A549 (cell line): ENCODE data around the gene RAB3B. TPM values are rescaled to one million over a fixed set of nuclear protein-coding genes. Genes with fewer than 3 reads are reported as not detected.

Experiments used
- ATAC-seq, 2 experiments: fragments of 200-7000 bp in 1 of 2; fragments of >200 bp in 1 of 2; cut with Nextera tagmentation in 1 of 2; cut with Tn5 transposase in 1 of 2; 3 replicates each; pipeline versions ENCODE4 v1.8.0 to v1.9.1; 2018 to 2020; ENCODE audit warnings: mild to moderate bottlenecking in 1 of 2, moderate library complexity in 1 of 2
- CTCF ChIA-PET: fragments of 300-600 bp; sonication (Branson Sonifier 250); formaldehyde crosslinking; extraction: SDS; loops from one replicate; lab custom pipeline; 2021; ENCODE audit warnings: antibody characterized with exemption, inconsistent platforms; lab: Yijun Ruan, JAX
- POLR2A ChIA-PET: fragments of 350-600 bp; formaldehyde crosslinking; extraction: SDS; loops from one replicate; lab custom pipeline; 2021; ENCODE audit warnings: antibody characterized with exemption, inconsistent platforms; lab: Yijun Ruan, JAX
- DNase-seq, 2 experiments: peaks; one replicate each; pipeline versions ENCODE4 v3.0.0 to v3.0.0-alpha.2; 2011 to 2016; ENCODE audit warnings: low read depth in 1 of 2, low spot score in 1 of 2
- FAIRE-seq: peaks from 2 replicates; lab custom pipeline; 2011; peaks lifted over from hg19 to GRCh38; lab: Jason Lieb, UNC
- H3K27ac ChIP-seq, 2 experiments: fragments of >200 bp; sonication (Bioruptor Twin); formaldehyde crosslinking; 3 replicates each; pipeline ENCODE4 v1.5.1; 2016 to 2017
- H3K4me1 ChIP-seq: fragments of >200 bp; sonication (Bioruptor Twin); formaldehyde crosslinking; 3 replicates; pipeline ENCODE4 v1.6.1; 2016
- H3K4me2 ChIP-seq: fragments of >200 bp; sonication (Bioruptor Twin); formaldehyde crosslinking; 3 replicates; pipeline ENCODE4 v1.6.1; 2016
- H3K4me3 ChIP-seq: fragments of >200 bp; sonication (Bioruptor Twin); formaldehyde crosslinking; 3 replicates; pipeline ENCODE4 v1.5.1; 2016
- H3K9me3 ChIP-seq: fragments of >200 bp; sonication (Bioruptor Twin); formaldehyde crosslinking; 3 replicates; pipeline ENCODE4 v1.6.1; 2016
- BCL3 ChIP-seq: fragments of >200 bp; sonication (Bioruptor Twin); formaldehyde crosslinking; IDR thresholded peaks from 3 replicates; pipeline ENCODE4 v1.6.1; 2016
- BHLHE40 ChIP-seq: IDR thresholded peaks from 2 replicates; pipeline ENCODE4 v1.6.1; 2012; ENCODE audit warnings: low read depth, low read length, inconsistent platforms
- CBX8 ChIP-seq: fragments of 200-600 bp; sonication (generic); IDR thresholded peaks from 2 replicates; pipeline ENCODE4 v1.6.1; 2016
- CEBPB ChIP-seq, 2 experiments: fragments of >200 bp in 1 of 2; sonication (Bioruptor Twin) in 1 of 2; formaldehyde crosslinking in 1 of 2; IDR thresholded peaks; 2 replicates each; pipeline ENCODE4 v1.6.1; 2012 to 2016
- CTCF ChIP-seq: fragments of >200 bp; sonication (Bioruptor Twin); formaldehyde crosslinking; IDR thresholded peaks from 3 replicates; pipeline ENCODE4 v1.5.1; 2016
- E2F6 ChIP-seq: IDR thresholded peaks from 2 replicates; pipeline ENCODE4 v1.6.1; 2012; ENCODE audit warnings: low read depth, borderline replicate concordance
- ELK1 ChIP-seq: fragments of 150-350 bp; IDR thresholded peaks from 2 replicates; pipeline ENCODE4 v1.6.1; 2014; ENCODE audit warnings: low read depth, mild to moderate bottlenecking, low read length
- EP300 ChIP-seq, 2 experiments: fragments of >200 bp; sonication (Bioruptor Twin); formaldehyde crosslinking; IDR thresholded peaks; 2 replicates in 1 of 2; 3 replicates in 1 of 2; pipeline ENCODE4 v1.6.1; 2016 to 2017
- GATA3 ChIP-seq: IDR thresholded peaks from 2 replicates; pipeline ENCODE4 v1.6.1; 2012; ENCODE audit warnings: borderline replicate concordance
- HOXA7 ChIP-seq: fragments of 250-450 bp; sonication (Bioruptor Pico); IDR thresholded peaks from 2 replicates; pipeline ENCODE4 v1.5.0; 2020; ENCODE audit warnings: mild to moderate bottlenecking, moderate library complexity
- HOXB13 ChIP-seq: fragments of 250-450 bp; sonication (Bioruptor Pico); IDR thresholded peaks from 2 replicates; pipeline ENCODE4 v1.5.0; 2020; ENCODE audit warnings: low read depth, mild to moderate bottlenecking, moderate library complexity
- JUN ChIP-seq, 2 experiments: fragments of >200 bp; sonication (Bioruptor Twin); formaldehyde crosslinking; IDR thresholded peaks; 2 replicates in 1 of 2; 3 replicates in 1 of 2; pipeline ENCODE4 v1.6.1; 2016 to 2017
- JUNB ChIP-seq: fragments of >200 bp; sonication (Bioruptor Twin); formaldehyde crosslinking; IDR thresholded peaks from 2 replicates; pipeline ENCODE4 v1.6.1; 2016
- KDM1A ChIP-seq: fragments of 200-600 bp; sonication (generic); IDR thresholded peaks from 2 replicates; pipeline ENCODE4 v1.6.1; 2016; ENCODE audit warnings: low read depth, mild to moderate bottlenecking
- MAFK ChIP-seq: fragments of 450-650 bp; IDR thresholded peaks from 2 replicates; pipeline ENCODE4 v1.6.1; 2014; ENCODE audit not compliant: partially characterized antibody
- MAZ ChIP-seq: fragments of 150-350 bp; IDR thresholded peaks from 2 replicates; pipeline ENCODE4 v1.6.1; 2014; ENCODE audit warnings: antibody characterized with exemption, low read depth, low read length, borderline replicate concordance
- NFE2L2 ChIP-seq: fragments of 150-350 bp; conservative IDR thresholded peaks from 2 replicates; pipeline ENCODE4 v1.6.1; 2014; ENCODE audit warnings: low read length
- NR3C1 ChIP-seq: fragments of >200 bp; sonication (Bioruptor Twin); formaldehyde crosslinking; IDR thresholded peaks from 3 replicates; pipeline ENCODE4 v1.6.1; 2017
- PHF8 ChIP-seq: fragments of 200-600 bp; sonication (generic); IDR thresholded peaks from 2 replicates; pipeline ENCODE4 v1.6.1; 2016; ENCODE audit warnings: low read depth, mild to moderate bottlenecking, antibody characterized with exemption, moderate library complexity, borderline replicate concordance
- POLR2AphosphoS2 ChIP-seq: conservative IDR thresholded peaks from 2 replicates; pipeline ENCODE4 v1.6.1; 2012; ENCODE audit warnings: low read length, improper control_type of control experiment, inconsistent platforms
- RAD21 ChIP-seq, 2 experiments: fragments of >200 bp in 1 of 2; sonication (Bioruptor Twin) in 1 of 2; formaldehyde crosslinking in 1 of 2; IDR thresholded peaks in 1 of 2; conservative IDR thresholded peaks in 1 of 2; 2 replicates in 1 of 2; 3 replicates in 1 of 2; pipeline ENCODE4 v1.6.1; 2012 to 2018; ENCODE audit warnings: inconsistent platforms in 1 of 2
- REST ChIP-seq: fragments of 200-600 bp; sonication (generic); IDR thresholded peaks from 2 replicates; pipeline ENCODE4 v1.6.1; 2016; ENCODE audit warnings: antibody characterized with exemption, mild to moderate bottlenecking, moderate library complexity
- SMC3 ChIP-seq: fragments of >200 bp; sonication (Bioruptor Twin); formaldehyde crosslinking; IDR thresholded peaks from 3 replicates; pipeline ENCODE4 v1.6.1; 2018; ENCODE audit warnings: inconsistent platforms
- WGBS: methylation state at CpG from one replicate; pipeline ENCODE4 v1.1.6; 2017; ENCODE audit errors: missing lambda C conversion rate; 5-methylcytosine and 5-hydroxymethylcytosine counted together
- polyA plus RNA-seq, 4 experiments: library from polyadenylated mRNA; depleted of rRNA in 3 of 4; stranded (reverse); fragments of >200 nt; fragmentation: RNase III in 1 of 4; extraction: RNeasy Plus Mini Kit Qiagen cat#74134 plus additional on column Dnase treatment in 1 of 4; gene quantifications; 2 replicates in 3 of 4; 3 replicates in 1 of 4; pipeline ENCODE4 v1.2.3, GENCODE V29; 2011 to 2017

The RAB3B gene
- polyA plus RNA-seq, 2 of the 4 experiments (the other 2 are of a cell fraction): 6.9 to 15.1 TPM

GRCh38 chr1:51878616-51879336, 111.7 kb downstream of the RAB3B start, which contains the start of gene NRDC (continued):
- TF ChIP-seq MAZ (no peak), E2F6 (no peak), BHLHE40 (no peak), NR3C1 (no peak), ELK1 (no peak), CEBPB (IDR thresholded peaks at IDR 0.05) (peak; percentile 64 to 91), HOXB13 (no peak), JUN (IDR thresholded peaks at IDR 0.05) (peak; percentile 47 to 50; a peak in 3 of 5 replicates), HOXA7 (no peak), NFE2L2 (peak; percentile 40; the same call in 1 of the 2 replicates), BCL3 (peak; percentile 18; the same call in 1 of the 3 replicates), KDM1A (no peak), EP300 (IDR thresholded peaks at IDR 0.05) (no peak), POLR2AphosphoS2 (no peak), MAFK (peak; percentile 79), JUNB (no peak)

- WGBS: 0% methylated on average over 13 of the region's 17 CpGs
- peak in 1 of 2 experiments; percentile 65; a peak in 4 of 6 replicates for ATAC-seq
- peaks cover 22% of the 10 kb centered on the region for H3K4me1 ChIP-seq
- DNase-seq: no peak
- ChIA-PET POLR2A (no interaction called here), CTCF (no interaction called here)
- H3K4me3 ChIP-seq: peak overlapping the region; percentile 90
- no peak for FAIRE-seq
- H3K9me3 ChIP-seq: no peaks in the 10 kb centered on the region
- TF ChIP-seq GATA3 (no peak), E2F6 (no peak), PHF8 (peak; percentile 82; the same call in 1 of the 2 replicates)
- H3K27ac ChIP-seq: peak overlapping the region; percentile 97 to 99
- peak overlapping the region; percentile 86 for H3K4me2 ChIP-seq
Measured at GRCh38 chr1:51878308-51878615, 112.2 kb downstream of the RAB3B start.

GRCh38 chr1:51877434-51878307, 112.8 kb downstream of the RAB3B start:
- WGBS: 8% methylated on average over 16 of the region's 21 CpGs
- H3K4me3 ChIP-seq: peak overlapping the region; percentile 90
- no peaks in the 10 kb centered on the region for H3K9me3 ChIP-seq
- peak overlapping the region; percentile 86 for H3K4me2 ChIP-seq
- ChIA-PET POLR2A (no interaction called here), CTCF (interaction anchor here (1.5 kb wide), 1 partner anchor 124 kb away, joined by 4 read pairs; no protein-coding TSS in a partner anchor)
- H3K4me1 ChIP-seq: peaks cover 22% of the 10 kb centered on the region
- FAIRE-seq (no peak), ATAC-seq (peak; percentile 23 to 31; a peak in 4 of 6 replicates), DNase-seq (peak in 1 of 2 experiments; percentile 22)
- H3K27ac ChIP-seq: peak overlapping the region; percentile 97 to 99
- TF ChIP-seq CTCF (no peak), REST (no peak), RAD21 (conservative IDR thresholded peaks at IDR 0.05 in 1 of 2, IDR thresholded peaks at IDR 0.05 in 1 of 2) (no peak), NR3C1 (no peak), CBX8 (no peak), EP300 (IDR thresholded peaks at IDR 0.05) (no peak), GATA3 (no peak), SMC3 (no peak)
